HG02610 (cell line): ENCODE results near the gene CERS5.
"Not testable (repeated sequence)": the region's sequence is repeated elsewhere in the genome, so short reads cannot be mapped to it uniquely, and the experiment has no call there.

ENCODE experiments used
- ATAC-seq: cut with Tn5 transposase; IDR thresholded peaks from one replicate; pipeline ENCODE4 v1.9.1; 2021; ENCODE audit warnings: mild to moderate bottlenecking, moderate library complexity; ENCODE audit not compliant: unreplicated experiment

Gene CERS5

GRCh38 chr12:50104417-50105366 lies 62.5 kb downstream of the CERS5 start:
- ATAC-seq = no peak

- ATAC-seq = no peak
Observed at GRCh38 chr12:50103767-50104321, 63.3 kb downstream of the CERS5 start, which contains the start of gene GPD1. Gene GPD1, plus strand, starts transcription at chr12:50104008. Its CDS starts 43 bp downstream, at chr12:50104051.

- ATAC-seq = no peak
Observed at GRCh38 chr12:50103351-50103750, 63.8 kb downstream of the CERS5 start.

- ATAC-seq = no peak
Observed at GRCh38 chr12:50102646-50103309, 64.4 kb downstream of the CERS5 start.

- ATAC-seq = no peak
Observed at GRCh38 chr12:50102131-50102531, 65.0 kb downstream of the CERS5 start.

- no peak for ATAC-seq
Observed at GRCh38 chr12:50101663-50102062, 65.5 kb downstream of the CERS5 start.

GRCh38 chr12:50100561-50100960 lies 66.6 kb downstream of the CERS5 start:
- no peak for ATAC-seq

GRCh38 chr12:50099302-50100008 lies 67.7 kb downstream of the CERS5 start:
- ATAC-seq = no peak

GRCh38 chr12:50097952-50098351 lies 69.2 kb downstream of the CERS5 start:
- no peak for ATAC-seq

GRCh38 chr12:50090391-50090790 lies 76.8 kb downstream of the CERS5 start:
- no peak for ATAC-seq

- no peak for ATAC-seq
Observed at GRCh38 chr12:50089730-50090129, 77.4 kb downstream of the CERS5 start.

GRCh38 chr12:50088577-50089335 lies 78.4 kb downstream of the CERS5 start:
- peak; percentile 29 for ATAC-seq

- no peak for ATAC-seq
Observed at GRCh38 chr12:50087995-50088394, 79.2 kb downstream of the CERS5 start.

GRCh38 chr12:50087151-50087550 lies 80.0 kb downstream of the CERS5 start:
- no peak for ATAC-seq

- ATAC-seq = no peak
Observed at GRCh38 chr12:50086148-50086547, 81.0 kb downstream of the CERS5 start.

- ATAC-seq = no peak
Observed at GRCh38 chr12:50085615-50086072, 81.5 kb downstream of the CERS5 start.

GRCh38 chr12:50084775-50085614 lies 82.2 kb downstream of the CERS5 start, which contains the start of gene SMARCD1:
Gene SMARCD1, plus strand, starts transcription at chr12:50085342. Its CDS starts 28 bp downstream, at chr12:50085370.
- ATAC-seq = peak; percentile 88

- ATAC-seq = not testable (repeated sequence)
Observed at GRCh38 chr12:50084409-50084774, 82.8 kb downstream of the CERS5 start.

- ATAC-seq = no peak
Observed at GRCh38 chr12:50083301-50083700, 83.9 kb downstream of the CERS5 start.
